GM19328 (cell line): ENCODE results near the gene RUSF1.
"Not testable (repeated sequence)": the region's sequence is repeated elsewhere in the genome, so short reads cannot be mapped to it uniquely, and the experiment has no call there.

Experiments used
- ATAC-seq: cut with Tn5 transposase; IDR thresholded peaks from one replicate; pipeline ENCODE4 v1.9.1; 2021; ENCODE audit warnings: mild to moderate bottlenecking, moderate library complexity; ENCODE audit not compliant: unreplicated experiment

RUSF1 gene

GRCh38 chr16:31453255-31454204 lies 54.7 kb downstream of the RUSF1 start:
- ATAC-seq, result no peak

- no peak for ATAC-seq
These were observed 55.5 kb downstream of the RUSF1 start for GRCh38 chr16:31452631-31453106.

- no peak for ATAC-seq
These were observed 56.4 kb downstream of the RUSF1 start for GRCh38 chr16:31451681-31452351.

GRCh38 chr16:31451201-31451600 lies 57.0 kb downstream of the RUSF1 start:
- no peak for ATAC-seq

- ATAC-seq, result not testable (repeated sequence)
These were observed 62.3 kb downstream of the RUSF1 start for GRCh38 chr16:31445931-31446330.

GRCh38 chr16:31441956-31442355 lies 66.2 kb downstream of the RUSF1 start:
- ATAC-seq, result no peak

- ATAC-seq, result no peak
These were observed 67.5 kb downstream of the RUSF1 start for GRCh38 chr16:31440516-31441184.

- ATAC-seq, result no peak
These were observed 68.7 kb downstream of the RUSF1 start for GRCh38 chr16:31439519-31439918.
